H9 (cell line): Measurements from ENCODE around the gene NFKB2. TPM values are rescaled to one million over a fixed set of nuclear protein-coding genes. Genes with fewer than 3 reads are reported as not detected.
A peak's percentile ranks its signal among the peaks of the same experiment; 100 is the strongest.

ENCODE experiments used
- DNase-seq: peaks from one replicate; pipeline ENCODE4 v3.0.0-alpha.2; 2017
- H2AFZ ChIP-seq: one replicate; pipeline ENCODE4 v1.6.1; 2013; ENCODE audit warnings: mild to moderate bottlenecking, low read length, control low read depth, moderate library complexity
- H2AK5ac ChIP-seq: 2 replicates; pipeline ENCODE4 v1.6.1; 2013; ENCODE audit warnings: low read length, control low read depth, mixed read lengths; ENCODE audit not compliant: insufficient read length
- H2BK120ac ChIP-seq: one replicate; pipeline ENCODE4 v1.6.1; 2013; ENCODE audit warnings: low read depth, mild to moderate bottlenecking, low read length, control low read depth, inconsistent platforms; ENCODE audit not compliant: poor library complexity, severe bottlenecking
- H2BK12ac ChIP-seq: 2 replicates; pipeline ENCODE4 v1.6.1; 2013; ENCODE audit warnings: low read length, control low read depth, mixed read lengths, low read depth; ENCODE audit not compliant: insufficient read length
- H2BK15ac ChIP-seq: 2 replicates; pipeline ENCODE4 v1.6.1; 2013; ENCODE audit warnings: low read depth, low read length, control low read depth
- H2BK20ac ChIP-seq: one replicate; pipeline ENCODE4 v1.6.1; 2013; ENCODE audit warnings: low read depth, mild to moderate bottlenecking, low read length, control low read depth, inconsistent platforms; ENCODE audit not compliant: poor library complexity, severe bottlenecking
- H2BK5ac ChIP-seq: 2 replicates; pipeline ENCODE4 v1.6.1; 2013; ENCODE audit warnings: low read length, control low read depth, mixed read lengths; ENCODE audit not compliant: insufficient read length
- H3K14ac ChIP-seq: 2 replicates; pipeline ENCODE4 v1.6.1; 2013; ENCODE audit warnings: low read length, control low read depth; ENCODE audit not compliant: insufficient read depth
- H3K18ac ChIP-seq: 2 replicates; pipeline ENCODE4 v1.6.1; 2013; ENCODE audit warnings: low read depth, mild to moderate bottlenecking, mixed read lengths, low read length, control low read depth; ENCODE audit not compliant: insufficient read length
- H3K23ac ChIP-seq: 2 replicates; pipeline ENCODE4 v1.6.1; 2013; ENCODE audit warnings: low read length, control low read depth, mixed read lengths, low read depth; ENCODE audit not compliant: insufficient read length
- H3K23me2 ChIP-seq: 2 replicates; pipeline ENCODE4 v1.6.1; 2013; ENCODE audit warnings: low read depth, mild to moderate bottlenecking, mixed read lengths, low read length, control low read depth; ENCODE audit not compliant: insufficient read length, poor library complexity, severe bottlenecking
- H3K27ac ChIP-seq: 2 replicates; pipeline ENCODE4 v1.5.1; 2013; ENCODE audit warnings: low read length, control low read depth, mixed read lengths, low read depth; ENCODE audit not compliant: insufficient read length
- H3K27me3 ChIP-seq: 2 replicates; pipeline ENCODE4 v1.6.1; 2013; ENCODE audit warnings: low read length, control low read depth, inconsistent platforms; ENCODE audit not compliant: insufficient read depth
- H3K4ac ChIP-seq: 2 replicates; pipeline ENCODE4 v1.6.1; 2013; ENCODE audit warnings: low read depth, mild to moderate bottlenecking, control low read depth, inconsistent platforms, low read length, moderate library complexity
- H3K4me1 ChIP-seq: 2 replicates; pipeline ENCODE4 v1.6.1; 2013; ENCODE audit warnings: low read length, control low read depth, inconsistent platforms; ENCODE audit not compliant: insufficient read depth
- H3K4me2 ChIP-seq: 2 replicates; pipeline ENCODE4 v1.6.1; 2013; ENCODE audit warnings: low read length, control low read depth, mixed read lengths; ENCODE audit not compliant: insufficient read length, insufficient read depth
- H3K56ac ChIP-seq: 2 replicates; pipeline ENCODE4 v1.6.1; 2013; ENCODE audit warnings: low read depth, mild to moderate bottlenecking, mixed read lengths, low read length, control low read depth; ENCODE audit not compliant: insufficient read length
- H3K79me1 ChIP-seq: 2 replicates; pipeline ENCODE4 v1.6.1; 2013; ENCODE audit warnings: low read depth, mild to moderate bottlenecking, moderate library complexity, low read length, control low read depth, inconsistent platforms; ENCODE audit not compliant: insufficient read depth, poor library complexity, severe bottlenecking
- H3K79me2 ChIP-seq: 2 replicates; pipeline ENCODE4 v1.6.1; 2013; ENCODE audit warnings: low read length, control low read depth, inconsistent platforms; ENCODE audit not compliant: insufficient read depth
- H3K9ac ChIP-seq: 2 replicates; pipeline ENCODE4 v1.6.1; 2013; ENCODE audit warnings: low read length, control low read depth, mixed read lengths; ENCODE audit not compliant: insufficient read length; ENCODE audit errors: extremely low read depth
- H3K9me3 ChIP-seq: one replicate; pipeline ENCODE4 v1.6.1; 2013; ENCODE audit warnings: low read depth, low read length, inconsistent platforms; ENCODE audit not compliant: control insufficient read depth
- H3T11ph ChIP-seq: one replicate; pipeline ENCODE4 v1.6.1; 2013; ENCODE audit warnings: mild to moderate bottlenecking, low read length, control low read depth, inconsistent platforms
- H4K20me1 ChIP-seq: one replicate; pipeline ENCODE4 v1.6.1; 2013; ENCODE audit not compliant: control insufficient read depth, insufficient read length, insufficient read depth
- H4K5ac ChIP-seq: 2 replicates; pipeline ENCODE4 v1.6.1; 2013; ENCODE audit warnings: low read depth, mild to moderate bottlenecking, mixed read lengths, low read length, control low read depth; ENCODE audit not compliant: insufficient read length
- H4K8ac ChIP-seq: replicated peaks from 2 replicates; pipeline ENCODE4 v1.6.1; 2013; ENCODE audit warnings: low read length, control low read depth, mixed read lengths, low read depth; ENCODE audit not compliant: insufficient read length
- H4K91ac ChIP-seq: 2 replicates; pipeline ENCODE4 v1.6.1; 2013; ENCODE audit warnings: low read depth, mild to moderate bottlenecking, moderate library complexity, mixed read lengths, low read length, control low read depth; ENCODE audit not compliant: insufficient read length
- H3K27ac Mint-ChIP-seq, 3 experiments: 2 replicates in 2 of 3; 3 replicates in 1 of 3; pipeline ENCODE4 v1.8.0; 2020 to 2021; ENCODE audit warnings: mixed read lengths in 3 of 3, mild to moderate bottlenecking in 1 of 3, moderate library complexity in 1 of 3
- H3K27me3 Mint-ChIP-seq: 2 replicates; pipeline ENCODE4 v1.8.0; 2021; ENCODE audit warnings: low read depth, mild to moderate bottlenecking, moderate library complexity, mixed read lengths
- H3K36me3 Mint-ChIP-seq, 3 experiments: 2 replicates in 2 of 3; 3 replicates in 1 of 3; pipeline ENCODE4 v1.8.0; 2020 to 2021; ENCODE audit warnings: low read depth in 3 of 3, mixed read lengths in 3 of 3; ENCODE audit not compliant: insufficient read depth in 1 of 3
- H3K4me1 Mint-ChIP-seq, 2 experiments: 2 replicates each; pipeline ENCODE4 v1.8.0; 2020; ENCODE audit warnings: mixed read lengths in 2 of 2
- H3K4me3 Mint-ChIP-seq, 2 experiments: 2 replicates in 1 of 2; 3 replicates in 1 of 2; pipeline ENCODE4 v1.8.0; 2020 to 2021; ENCODE audit warnings: mild to moderate bottlenecking in 2 of 2, mixed read lengths in 2 of 2, moderate library complexity in 1 of 2
- H3K9me3 Mint-ChIP-seq, 2 experiments: 2 replicates in 1 of 2; 3 replicates in 1 of 2; pipeline ENCODE4 v1.8.0; 2020; ENCODE audit warnings: mild to moderate bottlenecking in 2 of 2, mixed read lengths in 2 of 2, moderate library complexity in 1 of 2
- WGBS: extraction: QIAGEN DNeasy Blood & Tissue Kit; methylation state at CpG from one replicate; pipeline ENCODE4 v1.1.7; 2013; ENCODE audit warnings: missing lambda C conversion rate, low lambda C conversion rate, mixed read lengths; ENCODE audit not compliant: insufficient read length; ENCODE audit errors: extremely low coverage; 5-methylcytosine and 5-hydroxymethylcytosine counted together
- total RNA-seq: library from RNA; stranded (reverse); gene quantifications from 2 replicates; pipeline ENCODE4 v1.2.1, GENCODE V29; 2021
- TF ChIP-seq, protein P1 (sequence below): fragments of 200-600 bp; sonication (generic); conservative IDR thresholded peaks from 3 replicates; pipeline ENCODE4 v1.8.0; 2021; ENCODE audit warnings: antibody characterized with exemption, mild to moderate bottlenecking

Gene NFKB2
- total RNA-seq, 1 experiment from 2014 or later: 23.7 TPM

DNA sequence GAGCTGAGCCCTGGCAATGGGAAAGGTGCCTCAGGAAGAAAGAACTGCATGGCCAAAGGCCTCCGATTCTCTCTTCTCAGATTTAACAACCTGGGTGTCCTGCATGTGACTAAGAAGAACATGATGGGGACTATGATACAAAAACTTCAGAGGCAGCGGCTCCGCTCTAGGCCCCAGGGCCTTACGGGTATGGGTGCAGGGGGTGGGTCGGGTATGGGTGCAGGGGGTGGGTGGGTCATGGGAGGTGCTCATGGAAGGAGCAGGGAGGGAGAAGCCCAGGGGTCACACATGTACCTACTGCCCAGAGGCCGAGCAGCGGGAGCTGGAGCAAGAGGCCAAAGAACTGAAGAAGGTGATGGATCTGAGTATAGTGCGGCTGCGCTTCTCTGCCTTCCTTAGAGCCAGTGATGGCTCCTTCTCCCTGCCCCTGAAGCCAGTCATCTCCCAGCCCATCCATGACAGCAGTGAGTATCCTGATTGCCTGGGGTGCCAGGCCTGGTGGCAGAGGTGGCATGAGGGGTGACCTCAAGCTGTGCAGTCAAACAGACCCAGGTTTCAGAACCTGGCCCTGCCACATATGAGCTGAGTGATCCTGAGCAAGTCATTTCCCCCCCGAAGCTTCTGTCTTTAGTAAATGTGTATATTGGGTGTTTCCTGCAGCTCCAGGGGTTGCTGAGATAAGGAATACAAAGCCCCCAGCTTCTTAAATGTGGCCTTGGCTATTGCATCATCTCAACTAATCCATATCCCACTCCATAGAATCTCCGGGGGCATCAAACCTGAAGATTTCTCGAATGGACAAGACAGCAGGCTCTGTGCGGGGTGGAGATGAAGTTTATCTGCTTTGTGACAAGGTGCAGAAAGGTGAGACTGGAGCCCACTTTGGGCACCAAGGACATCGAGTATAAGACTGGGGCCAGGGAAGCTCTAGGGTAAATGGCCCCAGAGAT, 2.0 kb downstream of the NFKB2 start:
- Mint-ChIP-seq H3K27me3 (peaks cover 57% of the 10 kb centered on the region), H3K4me3 (peak overlapping the region in 1 of 2 experiments; percentile 32; a peak in 1 of 5 replicates)
- no CpG with 5 or more reads among the region's 14 CpGs for WGBS

More for the DNA sequence above, 2.0 kb downstream of the NFKB2 start:
- H2BK12ac ChIP-seq: no peak overlapping the region
- H4K5ac ChIP-seq: no peak overlapping the region
- TF ChIP-seq, protein P1, sequence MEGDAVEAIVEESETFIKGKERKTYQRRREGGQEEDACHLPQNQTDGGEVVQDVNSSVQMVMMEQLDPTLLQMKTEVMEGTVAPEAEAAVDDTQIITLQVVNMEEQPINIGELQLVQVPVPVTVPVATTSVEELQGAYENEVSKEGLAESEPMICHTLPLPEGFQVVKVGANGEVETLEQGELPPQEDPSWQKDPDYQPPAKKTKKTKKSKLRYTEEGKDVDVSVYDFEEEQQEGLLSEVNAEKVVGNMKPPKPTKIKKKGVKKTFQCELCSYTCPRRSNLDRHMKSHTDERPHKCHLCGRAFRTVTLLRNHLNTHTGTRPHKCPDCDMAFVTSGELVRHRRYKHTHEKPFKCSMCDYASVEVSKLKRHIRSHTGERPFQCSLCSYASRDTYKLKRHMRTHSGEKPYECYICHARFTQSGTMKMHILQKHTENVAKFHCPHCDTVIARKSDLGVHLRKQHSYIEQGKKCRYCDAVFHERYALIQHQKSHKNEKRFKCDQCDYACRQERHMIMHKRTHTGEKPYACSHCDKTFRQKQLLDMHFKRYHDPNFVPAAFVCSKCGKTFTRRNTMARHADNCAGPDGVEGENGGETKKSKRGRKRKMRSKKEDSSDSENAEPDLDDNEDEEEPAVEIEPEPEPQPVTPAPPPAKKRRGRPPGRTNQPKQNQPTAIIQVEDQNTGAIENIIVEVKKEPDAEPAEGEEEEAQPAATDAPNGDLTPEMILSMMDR: no peak
- no peak overlapping the region for H2AFZ ChIP-seq
- H3K9ac ChIP-seq: no peak overlapping the region
- no peak overlapping the region for H2BK15ac ChIP-seq
- H4K91ac ChIP-seq: no peak overlapping the region
- Mint-ChIP-seq H3K36me3 (peaks cover 1 to 30% (median 21%) of the 10 kb centered on the region in 3 experiments; a peak in 6 of 7 replicates), H3K4me1 (peaks cover 24 to 38% of the 10 kb centered on the region in 2 experiments), H3K27ac (no peak overlapping the region), H3K9me3 (no peaks in the 10 kb centered on the region)
- no peak overlapping the region for H4K8ac ChIP-seq
- H3K27ac ChIP-seq: no peak overlapping the region
- H3T11ph ChIP-seq: no peak overlapping the region
- H3K18ac ChIP-seq: no peak overlapping the region
- no peaks in the 10 kb centered on the region for H3K9me3 ChIP-seq
- H3K4me2 ChIP-seq: no peak overlapping the region
- no peak overlapping the region for H2BK120ac ChIP-seq
- H4K20me1 ChIP-seq: peaks cover 4% of the 10 kb centered on the region
- no peak overlapping the region for H3K4ac ChIP-seq
- no peaks in the 10 kb centered on the region for H3K79me2 ChIP-seq
- no peak overlapping the region for H3K14ac ChIP-seq
- no peak overlapping the region for H2BK20ac ChIP-seq
- DNase-seq: no peak
- no peak overlapping the region for H3K23ac ChIP-seq
- no peak overlapping the region for H3K56ac ChIP-seq
- peaks cover 17% of the 10 kb centered on the region for H3K23me2 ChIP-seq
- no peak overlapping the region for H2BK5ac ChIP-seq
- no peak overlapping the region for H2AK5ac ChIP-seq
- peaks cover 10% of the 10 kb centered on the region; the same call in 1 of the 2 replicates for H3K27me3 ChIP-seq
- no peaks in the 10 kb centered on the region for H3K4me1 ChIP-seq
- H3K79me1 ChIP-seq: no peaks in the 10 kb centered on the region
